Chondrocyte (in vitro differentiated cells): ENCODE data around the gene ADCY6. TPM values are rescaled to one million over a fixed set of nuclear protein-coding genes. Genes with fewer than 3 reads are reported as not detected.

Experiments
- DNase-seq: peaks from one replicate; pipeline ENCODE4 v3.0.0; 2021; ENCODE audit warnings: mixed read lengths, low spot score
- H3K27ac Mint-ChIP-seq: one replicate; pipeline ENCODE4 v1.8.0; 2021; ENCODE audit warnings: mild to moderate bottlenecking, moderate library complexity, mixed read lengths; ENCODE audit not compliant: unreplicated experiment
- H3K27me3 Mint-ChIP-seq: 2 replicates; pipeline ENCODE4 v1.8.0; 2021; ENCODE audit warnings: low read depth, mixed read lengths
- H3K36me3 Mint-ChIP-seq: 2 replicates; pipeline ENCODE4 v1.8.0; 2021; ENCODE audit warnings: low read depth, mixed read lengths
- H3K4me1 Mint-ChIP-seq: 2 replicates; pipeline ENCODE4 v1.8.0; 2021; ENCODE audit warnings: low read depth, mild to moderate bottlenecking, mixed read lengths
- H3K4me3 Mint-ChIP-seq: one replicate; pipeline ENCODE4 v1.8.0; 2021; ENCODE audit warnings: mild to moderate bottlenecking, moderate library complexity, mixed read lengths; ENCODE audit not compliant: unreplicated experiment
- H3K9me3 Mint-ChIP-seq: 2 replicates; pipeline ENCODE4 v1.8.0; 2021; ENCODE audit warnings: low read depth, mixed read lengths
- total RNA-seq: library from RNA; stranded (reverse); gene quantifications from 3 replicates; pipeline ENCODE4 v1.2.1, GENCODE V29; 2021
- TF ChIP-seq, protein P1 (sequence below): fragments of 200-600 bp; sonication (generic); IDR thresholded peaks from 2 replicates; pipeline ENCODE4 v1.5.0; 2021; ENCODE audit warnings: antibody characterized with exemption, mild to moderate bottlenecking, moderate library complexity

The ADCY6 gene
- total RNA-seq, 1 donor from 2014 or later, result 54.9 TPM

GRCh38 chr12:48777501-48778400 is 11.1 kb downstream of the ADCY6 start:
- no peak overlapping the region for H3K27ac Mint-ChIP-seq
- no peak for DNase-seq

DNA sequence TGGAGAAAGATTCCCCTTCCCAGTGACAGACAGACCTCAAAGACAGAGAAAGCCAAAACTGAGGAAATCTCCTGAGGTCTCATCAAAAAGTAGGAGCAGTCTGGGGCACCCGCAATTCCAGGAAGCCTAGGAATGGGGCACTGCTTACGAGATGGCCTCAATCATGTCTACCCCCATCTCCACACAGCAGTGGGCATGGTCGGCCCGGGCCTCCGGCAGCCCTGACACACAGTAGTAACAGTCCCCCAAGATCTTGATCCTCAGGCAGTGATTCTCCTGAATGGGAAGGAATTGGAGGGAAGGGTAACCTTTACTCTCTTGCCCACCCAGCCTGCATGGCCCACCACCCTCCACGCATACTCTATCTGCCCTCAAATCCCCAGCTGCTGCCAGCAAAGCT is 11.9 kb downstream of the ADCY6 start:
- Mint-ChIP-seq H3K4me1 (peaks cover 34% of the 10 kb centered on the region), H3K27me3 (no peaks in the 10 kb centered on the region), H3K27ac (no peak overlapping the region), H3K4me3 (no peak overlapping the region), H3K9me3 (no peaks in the 10 kb centered on the region), H3K36me3 (peaks cover 34% of the 10 kb centered on the region)
- TF ChIP-seq, protein P1, sequence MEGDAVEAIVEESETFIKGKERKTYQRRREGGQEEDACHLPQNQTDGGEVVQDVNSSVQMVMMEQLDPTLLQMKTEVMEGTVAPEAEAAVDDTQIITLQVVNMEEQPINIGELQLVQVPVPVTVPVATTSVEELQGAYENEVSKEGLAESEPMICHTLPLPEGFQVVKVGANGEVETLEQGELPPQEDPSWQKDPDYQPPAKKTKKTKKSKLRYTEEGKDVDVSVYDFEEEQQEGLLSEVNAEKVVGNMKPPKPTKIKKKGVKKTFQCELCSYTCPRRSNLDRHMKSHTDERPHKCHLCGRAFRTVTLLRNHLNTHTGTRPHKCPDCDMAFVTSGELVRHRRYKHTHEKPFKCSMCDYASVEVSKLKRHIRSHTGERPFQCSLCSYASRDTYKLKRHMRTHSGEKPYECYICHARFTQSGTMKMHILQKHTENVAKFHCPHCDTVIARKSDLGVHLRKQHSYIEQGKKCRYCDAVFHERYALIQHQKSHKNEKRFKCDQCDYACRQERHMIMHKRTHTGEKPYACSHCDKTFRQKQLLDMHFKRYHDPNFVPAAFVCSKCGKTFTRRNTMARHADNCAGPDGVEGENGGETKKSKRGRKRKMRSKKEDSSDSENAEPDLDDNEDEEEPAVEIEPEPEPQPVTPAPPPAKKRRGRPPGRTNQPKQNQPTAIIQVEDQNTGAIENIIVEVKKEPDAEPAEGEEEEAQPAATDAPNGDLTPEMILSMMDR, result no peak
- peak; percentile 84 for DNase-seq

More at GRCh38 chr12:48777501-48778400, 11.1 kb downstream of the ADCY6 start:
- Mint-ChIP-seq H3K4me1 (peaks cover 39% of the 10 kb centered on the region), H3K27me3 (no peaks in the 10 kb centered on the region), H3K4me3 (no peak overlapping the region), H3K36me3 (peaks cover 28% of the 10 kb centered on the region), H3K9me3 (no peaks in the 10 kb centered on the region)
- TF ChIP-seq, protein P1, result no peak

DNA sequence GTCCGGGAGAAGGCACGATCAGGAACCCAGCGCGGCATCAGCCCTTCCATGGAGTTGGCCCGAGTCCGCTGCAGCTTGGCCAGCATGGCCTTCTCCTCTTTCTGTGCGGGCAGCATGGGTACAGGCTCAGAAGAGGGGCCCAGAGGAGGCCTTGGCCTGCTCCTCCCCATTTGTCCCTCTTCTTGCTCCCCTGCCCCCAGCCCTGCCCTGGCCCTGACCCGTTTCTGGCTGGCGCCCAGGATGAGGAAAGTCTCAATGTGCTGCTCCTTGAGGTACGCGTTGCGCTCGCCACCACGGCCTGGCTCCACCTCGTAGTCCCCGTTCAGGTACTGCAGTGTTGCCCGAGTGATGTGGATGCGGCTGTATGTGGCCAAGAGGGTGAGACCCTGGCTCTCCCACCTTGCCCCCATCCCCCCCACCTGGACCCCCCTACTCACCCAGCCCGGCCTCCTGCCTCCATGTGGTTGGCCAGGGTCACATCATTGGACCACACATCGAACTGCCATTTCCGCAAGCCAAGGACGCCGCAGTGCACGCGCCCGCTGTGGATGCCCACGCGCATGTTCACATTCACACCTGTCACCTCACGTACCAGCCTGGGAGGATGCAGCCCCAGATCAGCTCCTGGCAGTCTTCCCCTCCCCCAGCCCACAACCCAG is 12.8 kb downstream of the ADCY6 start:
- Mint-ChIP-seq H3K4me3 (no peak overlapping the region), H3K27me3 (no peaks in the 10 kb centered on the region), H3K36me3 (peaks cover 42% of the 10 kb centered on the region), H3K9me3 (no peaks in the 10 kb centered on the region), H3K4me1 (peaks cover 26% of the 10 kb centered on the region), H3K27ac (no peak overlapping the region)
- DNase-seq, result peak; percentile 91
- TF ChIP-seq, protein P1, result no peak

GRCh38 chr12:48775299-48775698 is 13.6 kb downstream of the ADCY6 start:
- DNase-seq, result peak; percentile 63
- H3K27ac Mint-ChIP-seq, result no peak overlapping the region
- peaks cover 17% of the 10 kb centered on the region for H3K4me1 Mint-ChIP-seq
- no peaks in the 10 kb centered on the region for H3K27me3 Mint-ChIP-seq
- H3K9me3 Mint-ChIP-seq, result no peaks in the 10 kb centered on the region
- TF ChIP-seq, protein P1, result no peak
- H3K4me3 Mint-ChIP-seq, result no peak overlapping the region
- H3K36me3 Mint-ChIP-seq, result peaks cover 47% of the 10 kb centered on the region

- Mint-ChIP-seq H3K4me3 (no peak overlapping the region), H3K9me3 (no peaks in the 10 kb centered on the region), H3K4me1 (peaks cover 10% of the 10 kb centered on the region), H3K36me3 (peaks cover 47% of the 10 kb centered on the region), H3K27me3 (no peaks in the 10 kb centered on the region), H3K27ac (no peak overlapping the region)
- DNase-seq, result peak; percentile 43
- TF ChIP-seq, protein P1, result no peak
Measured at GRCh38 chr12:48774516-48774915, 14.4 kb downstream of the ADCY6 start.
